Progenitor cell of endocrine pancreas (in vitro differentiated cells): ENCODE data around the gene E2F4. TPM values are rescaled to one million over a fixed set of nuclear protein-coding genes. Genes with fewer than 3 reads are reported as not detected.
A peak's percentile ranks its signal among the peaks of the same experiment; 100 is the strongest.

ENCODE experiments used
- DNase-seq: peaks from one replicate; pipeline ENCODE4 v3.0.0; 2021; ENCODE audit warnings: low spot score; ENCODE audit not compliant: unreplicated experiment
- H3K27ac Mint-ChIP-seq: 2 replicates; pipeline ENCODE4 v1.8.0; 2021; ENCODE audit warnings: mild to moderate bottlenecking, moderate library complexity, mixed read lengths
- H3K27me3 Mint-ChIP-seq: 2 replicates; pipeline ENCODE4 v1.8.0; 2021; ENCODE audit warnings: mixed read lengths
- H3K36me3 Mint-ChIP-seq: 2 replicates; pipeline ENCODE4 v1.8.0; 2022; ENCODE audit warnings: mixed read lengths; ENCODE audit not compliant: insufficient read depth
- H3K4me1 Mint-ChIP-seq: 2 replicates; pipeline ENCODE4 v1.8.0; 2021; ENCODE audit warnings: low read depth, mixed read lengths
- H3K4me3 Mint-ChIP-seq: 2 replicates; pipeline ENCODE4 v1.8.0; 2021; ENCODE audit warnings: low read depth, mild to moderate bottlenecking, moderate library complexity, mixed read lengths
- H3K9me3 Mint-ChIP-seq: 2 replicates; pipeline ENCODE4 v1.8.0; 2021; ENCODE audit warnings: low read depth, mixed read lengths
- total RNA-seq: library from RNA; stranded (reverse); gene quantifications from 2 replicates; pipeline ENCODE4 v1.2.1, GENCODE V29; 2021
- TF ChIP-seq, protein P1 (sequence below): fragments of 200-600 bp; sonication (generic); IDR thresholded peaks from one replicate; pipeline ENCODE4 v1.5.0; 2021; ENCODE audit warnings: antibody characterized with exemption, mild to moderate bottlenecking; ENCODE audit not compliant: unreplicated experiment

E2F4 gene
- total RNA-seq, 1 donor from 2014 or later: 82.1 TPM

DNA sequence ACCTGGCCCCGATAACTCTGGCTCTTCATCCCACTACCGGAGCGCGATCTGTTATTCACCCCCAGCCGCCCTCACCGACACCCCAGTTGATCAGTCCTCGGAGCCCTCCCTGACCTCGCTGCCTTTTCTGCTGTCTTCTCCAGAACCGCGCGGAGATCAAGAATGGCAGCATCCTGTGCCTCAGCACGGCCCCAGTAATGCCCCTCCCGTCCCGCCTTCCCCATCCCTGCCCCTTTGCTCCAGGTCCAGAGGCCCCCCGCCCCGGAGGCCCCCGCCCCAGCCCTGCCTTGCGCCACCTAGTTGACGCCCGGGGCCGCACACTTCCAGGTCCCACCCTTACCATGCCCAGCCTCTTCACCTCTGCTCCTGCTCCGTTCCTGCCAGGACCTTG is 7.8 kb downstream of the E2F4 start:
- Mint-ChIP-seq H3K4me1 (peaks cover 3% of the 10 kb centered on the region), H3K4me3 (peak overlapping the region; percentile 51), H3K9me3 (no peaks in the 10 kb centered on the region), H3K36me3 (peaks cover 15% of the 10 kb centered on the region), H3K27me3 (no peaks in the 10 kb centered on the region), H3K27ac (no peak overlapping the region)
- TF ChIP-seq, protein P1, sequence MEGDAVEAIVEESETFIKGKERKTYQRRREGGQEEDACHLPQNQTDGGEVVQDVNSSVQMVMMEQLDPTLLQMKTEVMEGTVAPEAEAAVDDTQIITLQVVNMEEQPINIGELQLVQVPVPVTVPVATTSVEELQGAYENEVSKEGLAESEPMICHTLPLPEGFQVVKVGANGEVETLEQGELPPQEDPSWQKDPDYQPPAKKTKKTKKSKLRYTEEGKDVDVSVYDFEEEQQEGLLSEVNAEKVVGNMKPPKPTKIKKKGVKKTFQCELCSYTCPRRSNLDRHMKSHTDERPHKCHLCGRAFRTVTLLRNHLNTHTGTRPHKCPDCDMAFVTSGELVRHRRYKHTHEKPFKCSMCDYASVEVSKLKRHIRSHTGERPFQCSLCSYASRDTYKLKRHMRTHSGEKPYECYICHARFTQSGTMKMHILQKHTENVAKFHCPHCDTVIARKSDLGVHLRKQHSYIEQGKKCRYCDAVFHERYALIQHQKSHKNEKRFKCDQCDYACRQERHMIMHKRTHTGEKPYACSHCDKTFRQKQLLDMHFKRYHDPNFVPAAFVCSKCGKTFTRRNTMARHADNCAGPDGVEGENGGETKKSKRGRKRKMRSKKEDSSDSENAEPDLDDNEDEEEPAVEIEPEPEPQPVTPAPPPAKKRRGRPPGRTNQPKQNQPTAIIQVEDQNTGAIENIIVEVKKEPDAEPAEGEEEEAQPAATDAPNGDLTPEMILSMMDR: no peak
- no peak for DNase-seq

DNA sequence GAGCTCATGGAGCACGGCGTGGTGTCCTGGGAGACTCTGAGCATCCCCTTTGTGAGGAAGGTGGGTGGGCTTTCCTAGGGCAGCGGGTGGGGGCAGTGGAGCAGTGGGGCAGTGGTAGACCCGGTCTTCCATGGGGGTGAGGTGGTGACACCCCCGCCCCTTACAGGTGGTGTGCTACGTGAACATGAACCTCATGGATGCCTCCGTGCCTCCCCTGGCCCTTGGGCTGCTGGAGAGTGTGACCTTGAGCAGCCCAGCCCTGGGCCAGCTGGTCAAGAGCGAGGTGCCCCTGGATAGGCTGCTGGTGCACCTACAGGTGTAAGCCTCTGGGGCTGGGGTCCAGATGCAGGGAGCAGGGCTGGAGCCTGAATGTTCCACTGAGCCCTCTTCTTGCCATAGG is 8.5 kb downstream of the E2F4 start:
- H3K4me1 Mint-ChIP-seq: peaks cover 3% of the 10 kb centered on the region
- no peak overlapping the region for H3K27ac Mint-ChIP-seq
- peaks cover 15% of the 10 kb centered on the region for H3K36me3 Mint-ChIP-seq
- TF ChIP-seq, protein P1: no peak
- no peak overlapping the region for H3K4me3 Mint-ChIP-seq
- H3K9me3 Mint-ChIP-seq: no peaks in the 10 kb centered on the region
- DNase-seq: no peak
- H3K27me3 Mint-ChIP-seq: no peaks in the 10 kb centered on the region

GRCh38 chr16:67201411-67202345 is 9.7 kb downstream of the E2F4 start:
- Mint-ChIP-seq H3K4me1 (peaks cover 3% of the 10 kb centered on the region), H3K27me3 (no peaks in the 10 kb centered on the region), H3K36me3 (peaks cover 6% of the 10 kb centered on the region), H3K4me3 (no peak overlapping the region), H3K27ac (no peak overlapping the region), H3K9me3 (no peaks in the 10 kb centered on the region)
- TF ChIP-seq, protein P1: no peak
- DNase-seq: no peak

DNA sequence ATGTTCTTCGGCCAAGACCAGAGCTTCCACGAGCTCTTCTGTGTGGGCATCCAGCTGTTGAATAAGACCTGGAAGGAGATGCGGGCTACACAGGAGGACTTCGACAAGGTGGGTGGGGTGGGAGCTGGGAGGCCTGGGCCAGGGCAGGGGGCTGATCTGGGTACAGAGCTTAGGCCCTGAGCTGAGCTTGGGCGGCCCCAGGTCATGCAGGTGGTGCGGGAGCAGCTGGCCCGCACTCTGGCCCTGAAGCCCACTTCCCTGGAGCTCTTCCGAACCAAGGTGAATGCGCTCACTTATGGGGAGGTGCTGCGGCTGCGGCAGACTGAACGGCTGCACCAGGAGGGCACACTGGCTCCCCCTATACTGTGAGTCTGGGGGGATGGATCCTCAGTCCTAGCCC is 10.5 kb downstream of the E2F4 start:
- Mint-ChIP-seq H3K27me3 (no peaks in the 10 kb centered on the region), H3K4me3 (no peak overlapping the region), H3K36me3 (peaks cover 1% of the 10 kb centered on the region), H3K4me1 (peaks cover 3% of the 10 kb centered on the region), H3K9me3 (no peaks in the 10 kb centered on the region), H3K27ac (no peak overlapping the region)
- DNase-seq: no peak
- TF ChIP-seq, protein P1: no peak

- Mint-ChIP-seq H3K9me3 (no peaks in the 10 kb centered on the region), H3K27ac (no peak overlapping the region), H3K27me3 (no peaks in the 10 kb centered on the region), H3K4me1 (peaks cover 3% of the 10 kb centered on the region), H3K36me3 (peaks cover 1% of the 10 kb centered on the region), H3K4me3 (no peak overlapping the region)
- DNase-seq: no peak
- TF ChIP-seq, protein P1: no peak
These were observed 11.1 kb downstream of the E2F4 start for GRCh38 chr16:67202956-67203493.
